Keratinocyte (primary cell): ENCODE data around the gene HOXB6. TPM values are rescaled to one million over a fixed set of nuclear protein-coding genes. Genes with fewer than 3 reads are reported as not detected.

Experiments used
- DNase-seq: peaks from one replicate; pipeline ENCODE4 v3.0.0-alpha.2; 2011; ENCODE audit warnings: low read depth, missing footprints, low spot score
- FAIRE-seq: peaks from 2 replicates; lab custom pipeline; 2011; peaks lifted over from hg19 to GRCh38; lab: Jason Lieb, UNC
- H2AFZ ChIP-seq: 2 replicates; pipeline ENCODE4 v1.6.0; 2012; ENCODE audit warnings: low read length, control low read depth, inconsistent platforms; ENCODE audit not compliant: control insufficient read depth
- H3K27ac ChIP-seq: 2 replicates; pipeline ENCODE4 v1.5.1; 2011; ENCODE audit warnings: low read length; ENCODE audit not compliant: control insufficient read depth, insufficient read depth
- H3K27me3 ChIP-seq: 3 replicates; pipeline ENCODE4 v1.6.0; 2011; ENCODE audit warnings: low read length; ENCODE audit not compliant: control insufficient read depth, insufficient read depth; ENCODE audit errors: extremely low read depth
- H3K36me3 ChIP-seq, 2 experiments: 2 replicates in 1 of 2; 3 replicates in 1 of 2; pipeline ENCODE4 v1.5.1; 2011; ENCODE audit warnings: low read length in 2 of 2, mild to moderate bottlenecking in 1 of 2; ENCODE audit not compliant: control insufficient read depth in 2 of 2, insufficient read depth in 2 of 2; ENCODE audit errors: extremely low read depth in 1 of 2
- H3K4me1 ChIP-seq: 3 replicates; pipeline ENCODE4 v1.5.1; 2011; ENCODE audit warnings: low read length; ENCODE audit not compliant: control insufficient read depth, insufficient read depth; ENCODE audit errors: extremely low read depth
- H3K4me2 ChIP-seq: 3 replicates; pipeline ENCODE4 v1.6.0; 2011; ENCODE audit warnings: low read depth, low read length; ENCODE audit not compliant: control insufficient read depth, insufficient read depth; ENCODE audit errors: extremely low read depth
- H3K4me3 ChIP-seq, 3 experiments: fragments of 200-600 bp in 1 of 3; sonication (generic) in 1 of 3; 2 replicates in 2 of 3; 3 replicates in 1 of 3; pipeline ENCODE4 v1.5.1; 2011 to 2016; ENCODE audit warnings: low read length in 3 of 3, mild to moderate bottlenecking in 3 of 3, control low read depth in 2 of 3, inconsistent platforms in 1 of 3, low read depth in 1 of 3, mixed read lengths in 1 of 3, mixed run types in 1 of 3, moderate library complexity in 1 of 3; ENCODE audit not compliant: control insufficient read depth in 2 of 3, insufficient read depth in 2 of 3; ENCODE audit errors: extremely low read depth in 1 of 3
- H3K79me2 ChIP-seq: 2 replicates; pipeline ENCODE4 v1.6.0; 2012; ENCODE audit warnings: low read length; ENCODE audit not compliant: control insufficient read depth, insufficient read depth
- H3K9ac ChIP-seq: 3 replicates; pipeline ENCODE4 v1.6.0; 2011; ENCODE audit warnings: low read length; ENCODE audit not compliant: control insufficient read depth, insufficient read depth; ENCODE audit errors: extremely low read depth
- H3K9me1 ChIP-seq: 3 replicates; pipeline ENCODE4 v1.6.0; 2011; ENCODE audit warnings: low read length; ENCODE audit not compliant: control insufficient read depth, insufficient read depth; ENCODE audit errors: extremely low read depth
- H3K9me3 ChIP-seq: 2 replicates; pipeline ENCODE4 v1.5.1; 2012; ENCODE audit warnings: low read depth, low read length; ENCODE audit not compliant: control insufficient read depth
- H4K20me1 ChIP-seq: 3 replicates; pipeline ENCODE4 v1.6.0; 2011; ENCODE audit warnings: low read length; ENCODE audit not compliant: control insufficient read depth, insufficient read depth; ENCODE audit errors: extremely low read depth
- CTCF ChIP-seq, 3 experiments: IDR thresholded peaks in 1 of 3; conservative IDR thresholded peaks in 1 of 3; optimal IDR thresholded peaks in 1 of 3; 2 replicates in 2 of 3; 3 replicates in 1 of 3; pipeline versions ENCODE3 to v1.5.1; 2011; ENCODE audit warnings: low read length in 3 of 3, mild to moderate bottlenecking in 3 of 3, moderate library complexity in 2 of 3, control low read depth in 1 of 3, inconsistent platforms in 1 of 3; ENCODE audit not compliant: insufficient read depth in 2 of 3; ENCODE audit errors: extremely low read depth in 1 of 3
- EZH2 ChIP-seq: IDR thresholded peaks from one replicate; pipeline ENCODE4 v1.6.1; 2012; ENCODE audit warnings: inconsistent platforms, mild to moderate bottlenecking, low read length, moderate library complexity
- dilution Hi-C: fragments of 300-500 bp; cut with MboI; formaldehyde crosslinking; loops from one replicate; pipeline ENCODE4 v1.7.0; 2020; ENCODE audit warnings: low sequenced_read_pairs; ENCODE audit not compliant: extremely low pct_ligation_motif_present
- polyA plus RNA-seq, 5 experiments: library from polyadenylated mRNA; depleted of rRNA in 3 of 5; stranded (reverse) in 3 of 5; stranded (forward) in 1 of 5; unstranded in 1 of 5; fragments of >200 nt; gene quantifications; 1 replicate in 1 of 5; 2 replicates in 3 of 5; 3 replicates in 1 of 5; pipeline versions ENCODE4 v1.2.1 to v1.2.3, GENCODE V29; 2011 to 2012; ENCODE audit warnings: missing spikeins in 2 of 5, low read depth in 1 of 5, low replicate concordance in 1 of 5

Gene HOXB6
- polyA plus RNA-seq, 1 donor (not counting 4 experiments of a cell fraction or from before 2014, with no cell fraction given): 0.62 TPM

- dilution Hi-C loops: no loop called here
- H3K27me3 ChIP-seq: peaks cover 24% of the 10 kb centered on the region
- no peak overlapping the region for H3K27ac ChIP-seq
- H3K4me3 ChIP-seq: peak overlapping the region in 1 of 3 experiments; percentile 17
- peaks cover 0 to 3% of the 10 kb centered on the region in 2 experiments for H3K36me3 ChIP-seq
- TF ChIP-seq EZH2 (no peak), CTCF (optimal IDR thresholded peaks at IDR 0.05 in 1 of 3, IDR thresholded peaks at IDR 0.05 in 1 of 3, conservative IDR thresholded peaks at IDR 0.05 in 1 of 3; ENCODE audit: extremely low read depth in 1 of 3, insufficient read depth in 2 of 3, low read length in 3 of 3) (no peak)
- peaks cover 14% of the 10 kb centered on the region for H3K4me1 ChIP-seq
- H2AFZ ChIP-seq: no peak overlapping the region
- no peaks in the 10 kb centered on the region for H3K9me3 ChIP-seq
- FAIRE-seq (no peak), DNase-seq (no peak)
- H4K20me1 ChIP-seq: no peaks in the 10 kb centered on the region
- no peak overlapping the region for H3K4me2 ChIP-seq
- no peaks in the 10 kb centered on the region for H3K9me1 ChIP-seq
- peak overlapping the region; percentile 22 for H3K9ac ChIP-seq
- H3K79me2 ChIP-seq: no peaks in the 10 kb centered on the region
These were observed 50.2 kb downstream of the HOXB6 start for GRCh38 chr17:48554412-48555257.

GRCh38 chr17:48553826-48554225 is 51.0 kb downstream of the HOXB6 start:
- no peak for FAIRE-seq
- Histone ChIP-seq H3K9me3 (no peaks in the 10 kb centered on the region), H3K4me1 (peaks cover 14% of the 10 kb centered on the region), H3K4me3 (no peak overlapping the region), H2AFZ (no peak overlapping the region), H3K27ac (no peak overlapping the region), H4K20me1 (no peaks in the 10 kb centered on the region), H3K27me3 (peaks cover 21% of the 10 kb centered on the region), H3K36me3 (peaks cover 0 to 3% of the 10 kb centered on the region in 2 experiments), H3K79me2 (no peaks in the 10 kb centered on the region), H3K9ac (no peak overlapping the region), H3K9me1 (no peaks in the 10 kb centered on the region), H3K4me2 (no peak overlapping the region)
- no peak for TF ChIP-seq CTCF (optimal IDR thresholded peaks at IDR 0.05 in 1 of 3, IDR thresholded peaks at IDR 0.05 in 1 of 3, conservative IDR thresholded peaks at IDR 0.05 in 1 of 3; ENCODE audit: extremely low read depth in 1 of 3, insufficient read depth in 2 of 3, low read length in 3 of 3)
- no peak for TF ChIP-seq EZH2
- dilution Hi-C loops: no loop called here
- DNase-seq: no peak
